ENCODE results near the gene WWC2.

Gene WWC2

GRCh38 chr4:183355405-183355804 lies 256.3 kb downstream of the WWC2 start:
- no peak for DNase-seq (ENCODE audit: extremely low read depth, low read depth)
- TF ChIP-seq CTCF (IDR thresholded peaks at IDR 0.05; ENCODE audit: low read depth, low read length, missing control alignments) = no peak
- H3K4me3 ChIP-seq (replicated peaks; ENCODE audit: low read depth, low read length) = no peak overlapping the region

GRCh38 chr4:183356173-183356830 lies 257.2 kb downstream of the WWC2 start:
- no peak for DNase-seq (ENCODE audit: extremely low read depth, low read depth)
- no peak overlapping the region for H3K4me3 ChIP-seq (replicated peaks; ENCODE audit: low read depth, low read length)
- TF ChIP-seq CTCF (IDR thresholded peaks at IDR 0.05; ENCODE audit: low read depth, low read length, missing control alignments) = no peak

- H3K4me3 ChIP-seq (replicated peaks; ENCODE audit: low read depth, low read length) = no peak overlapping the region
- no peak for DNase-seq (ENCODE audit: extremely low read depth, low read depth)
- TF ChIP-seq CTCF (IDR thresholded peaks at IDR 0.05; ENCODE audit: low read depth, low read length, missing control alignments) = no peak
These were observed 258.0 kb downstream of the WWC2 start for GRCh38 chr4:183356931-183357675.

- no peak for TF ChIP-seq CTCF (IDR thresholded peaks at IDR 0.05; ENCODE audit: low read depth, low read length, missing control alignments)
- H3K4me3 ChIP-seq (replicated peaks; ENCODE audit: low read depth, low read length) = no peak overlapping the region
- DNase-seq (ENCODE audit: extremely low read depth, low read depth) = no peak
These were observed 259.2 kb downstream of the WWC2 start for GRCh38 chr4:183358215-183358755.

GRCh38 chr4:183360161-183360919 lies 261.3 kb downstream of the WWC2 start:
- DNase-seq (ENCODE audit: extremely low read depth, low read depth) = no peak
- no peak overlapping the region for H3K4me3 ChIP-seq (replicated peaks; ENCODE audit: low read depth, low read length)
- no peak for TF ChIP-seq CTCF (IDR thresholded peaks at IDR 0.05; ENCODE audit: low read depth, low read length, missing control alignments)

GRCh38 chr4:183362036-183362435 lies 263.0 kb downstream of the WWC2 start:
- TF ChIP-seq CTCF (IDR thresholded peaks at IDR 0.05; ENCODE audit: low read depth, low read length, missing control alignments) = no peak

More at GRCh38 chr4:183362036-183362435, 263.0 kb downstream of the WWC2 start:
- H3K4me3 ChIP-seq (replicated peaks; ENCODE audit: low read depth, low read length) = no peak overlapping the region
- DNase-seq (ENCODE audit: extremely low read depth, low read depth) = no peak

All from HFF-Myc (cell line).